OCI-M2 (cell line): ENCODE measurements around the gene BAIAP2.

ENCODE experiments used
- DNase-seq: peaks from one replicate; lab custom pipeline; 2025; ENCODE audit not compliant: unreplicated experiment; lab: John Stamatoyannopoulos, UW

The BAIAP2 gene

DNA sequence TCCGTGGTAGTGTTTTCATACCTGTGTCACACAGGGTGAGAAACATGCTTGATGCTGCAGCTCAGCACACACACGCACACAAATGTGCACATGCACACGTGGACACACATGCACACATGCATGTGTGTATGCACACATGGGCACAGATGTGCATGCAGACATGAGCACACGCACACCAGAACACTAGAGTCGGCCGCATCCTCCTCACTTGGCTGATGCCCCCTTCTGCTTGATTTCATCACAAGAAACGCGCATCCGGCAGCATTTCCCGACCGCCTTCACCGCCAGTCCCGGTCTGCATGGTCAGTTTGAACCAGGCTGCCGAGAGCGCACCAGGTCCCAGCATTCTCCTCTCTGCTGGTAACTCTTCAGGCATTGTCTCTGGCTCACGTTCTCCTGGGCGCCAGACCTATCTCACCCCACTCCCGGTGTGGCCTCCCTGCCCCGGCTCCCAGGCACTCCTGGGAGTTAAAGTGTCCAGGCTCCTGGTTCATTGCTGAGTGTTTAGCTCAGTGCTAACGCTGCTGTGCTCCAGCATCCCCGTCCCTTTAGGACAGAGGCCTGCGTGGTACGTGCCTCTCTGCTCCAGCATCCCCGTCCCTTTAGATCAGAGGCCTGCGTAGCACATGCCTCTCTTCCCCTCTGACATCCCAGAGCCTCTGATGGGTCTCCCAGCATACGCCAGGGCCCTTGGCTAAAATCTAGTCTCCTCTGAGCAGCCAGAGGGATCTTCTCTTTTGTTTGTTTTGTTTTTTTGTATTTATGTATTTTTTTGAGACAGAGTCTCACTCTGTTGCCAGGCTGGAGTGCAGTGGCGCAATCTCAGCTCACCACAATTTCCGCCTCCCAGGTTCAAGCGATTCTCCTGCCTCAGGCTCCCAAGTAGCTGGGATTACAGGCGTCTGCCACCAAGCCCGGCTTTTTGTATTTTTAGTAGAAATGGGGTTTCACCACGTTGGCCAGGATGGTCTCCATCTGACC is 16.0 kb downstream of the BAIAP2 start:
- no peak for DNase-seq

DNA sequence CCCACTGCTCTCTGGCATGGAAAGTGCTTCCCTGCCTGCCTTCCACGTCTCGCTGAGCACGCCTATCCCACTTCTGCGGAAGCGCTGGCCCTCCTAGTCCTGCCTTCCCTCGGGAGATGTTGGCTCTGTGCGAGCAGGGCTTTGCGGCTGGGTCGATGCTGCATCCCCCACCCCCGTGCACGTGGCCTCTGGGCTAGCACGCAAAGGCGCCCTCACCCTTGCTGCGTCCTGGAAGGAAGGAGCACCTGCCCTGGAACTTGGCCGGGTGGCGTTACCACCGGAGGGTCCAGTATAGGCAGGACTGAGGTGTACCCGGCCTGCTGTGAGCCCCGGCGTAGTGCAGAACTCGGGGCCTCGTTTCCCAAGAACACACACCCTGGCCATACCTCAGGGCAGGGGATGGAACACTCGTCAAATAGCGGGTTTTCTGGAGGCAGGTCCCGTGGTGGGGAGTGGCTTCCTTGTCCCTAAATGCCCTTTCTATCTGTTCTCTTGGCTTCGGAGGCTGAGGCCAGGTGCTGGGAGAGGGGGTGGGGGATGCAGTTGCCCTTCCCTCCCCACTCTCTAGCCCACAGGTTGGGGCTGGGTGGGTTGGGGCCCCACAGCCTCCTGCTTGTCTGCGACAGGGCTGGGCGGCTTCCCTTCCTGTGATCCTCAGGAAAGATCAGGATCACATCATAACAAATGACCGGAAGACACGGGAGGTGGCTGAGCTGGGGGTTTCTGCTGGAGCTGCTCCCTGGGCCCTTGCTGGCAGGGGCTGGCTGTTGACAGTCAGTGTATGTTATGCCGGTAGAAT is 17.4 kb downstream of the BAIAP2 start:
- no peak for DNase-seq

GRCh38 chr17:81053041-81053970 is 18.4 kb downstream of the BAIAP2 start:
- no peak for DNase-seq

DNA sequence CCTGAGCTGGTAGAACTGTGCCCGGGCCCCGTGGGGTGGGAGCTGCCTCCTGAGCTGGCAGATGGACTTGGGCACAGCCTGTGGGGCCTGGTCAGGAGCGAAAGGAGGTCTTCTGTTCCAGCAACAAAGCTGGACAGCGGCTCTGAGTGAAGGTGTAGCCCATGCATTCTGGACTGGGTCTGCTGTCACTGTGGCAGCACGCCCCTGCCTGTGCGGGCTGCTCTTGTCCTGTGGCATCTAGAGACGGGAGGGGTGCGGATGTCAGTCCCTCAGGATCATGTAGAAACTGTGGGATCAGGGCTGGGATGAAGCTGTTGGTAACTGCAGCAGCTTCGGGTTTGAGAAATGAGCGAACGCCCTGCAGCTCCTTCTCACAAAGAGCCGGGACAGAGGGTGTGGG is 19.4 kb downstream of the BAIAP2 start:
- no peak for DNase-seq

DNA sequence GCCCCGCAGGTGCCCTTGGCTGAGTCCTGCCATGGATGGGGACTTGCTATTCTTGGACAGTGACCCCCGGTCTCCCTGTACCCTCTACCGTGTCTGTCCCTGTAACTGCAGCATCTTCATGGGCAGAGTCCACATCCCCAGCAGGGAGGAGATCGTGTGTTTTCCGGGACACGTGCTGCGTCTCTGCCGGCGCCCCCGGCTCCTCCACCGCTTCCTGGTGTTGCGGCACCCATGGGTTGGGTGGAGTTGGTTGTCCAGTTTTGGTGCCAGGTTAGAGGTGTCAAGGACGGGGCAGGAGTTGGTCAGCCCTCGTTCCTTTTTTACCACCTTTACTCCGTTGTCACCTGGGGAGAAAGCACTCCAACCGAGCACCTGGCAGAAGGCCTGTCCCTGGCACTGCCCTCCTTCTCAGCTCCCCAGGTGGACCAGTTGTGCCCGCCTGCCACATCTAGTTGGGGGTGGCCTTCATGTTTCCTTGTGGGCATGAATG is 20.0 kb downstream of the BAIAP2 start:
- no peak for DNase-seq

DNA sequence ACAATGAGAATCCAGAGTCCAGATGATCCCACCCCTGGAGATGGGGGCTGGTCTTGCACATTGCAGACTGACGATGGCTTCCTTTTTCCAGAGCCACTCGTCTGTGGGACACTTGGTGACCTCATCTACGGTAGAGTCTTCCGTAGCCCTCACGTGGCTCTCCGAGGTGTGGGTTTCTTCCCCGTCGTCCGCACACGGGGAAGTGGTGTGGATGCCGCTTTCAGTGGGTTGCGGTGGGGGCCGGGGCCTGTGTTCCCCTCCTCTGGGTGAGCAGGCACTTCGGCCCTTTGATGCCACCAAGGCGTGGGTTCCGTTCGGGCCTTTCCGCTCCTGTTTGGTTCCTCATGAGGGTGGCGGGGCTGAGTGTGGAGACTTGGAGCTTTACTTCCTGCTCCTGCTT is 21.4 kb downstream of the BAIAP2 start:
- DNase-seq: no peak

DNA sequence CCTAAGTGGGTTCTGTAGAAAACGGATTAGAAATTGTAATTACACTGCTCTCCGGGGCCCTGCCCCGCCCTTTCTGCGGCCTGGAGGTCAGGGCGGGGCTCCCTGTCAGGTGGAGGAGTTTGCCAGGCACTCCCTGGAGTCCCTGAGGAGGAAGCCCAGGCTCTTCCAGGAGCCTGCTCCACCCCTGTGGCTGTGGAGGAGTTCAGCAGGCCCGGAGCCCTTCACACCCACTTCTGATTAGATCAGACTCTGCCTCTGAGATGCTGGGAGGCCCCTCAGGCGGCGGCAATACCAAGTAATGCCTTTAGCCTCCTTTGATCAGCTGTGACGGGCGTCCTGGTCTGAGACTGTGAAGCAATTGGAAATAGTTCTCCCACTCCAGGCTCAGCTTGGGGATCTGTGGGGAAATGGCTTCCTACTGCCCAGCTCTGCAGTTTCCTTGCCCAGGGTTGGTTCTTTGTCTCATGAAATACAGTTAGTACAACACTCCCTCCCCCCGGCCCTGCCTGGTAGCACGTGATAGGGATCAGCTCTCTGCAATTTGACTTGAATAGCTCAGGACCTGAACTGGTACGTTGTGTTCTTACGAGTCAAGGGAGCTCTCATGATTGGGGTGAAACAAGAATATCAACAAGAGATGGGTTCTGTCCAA is 22.3 kb downstream of the BAIAP2 start:
- no peak for DNase-seq

DNA sequence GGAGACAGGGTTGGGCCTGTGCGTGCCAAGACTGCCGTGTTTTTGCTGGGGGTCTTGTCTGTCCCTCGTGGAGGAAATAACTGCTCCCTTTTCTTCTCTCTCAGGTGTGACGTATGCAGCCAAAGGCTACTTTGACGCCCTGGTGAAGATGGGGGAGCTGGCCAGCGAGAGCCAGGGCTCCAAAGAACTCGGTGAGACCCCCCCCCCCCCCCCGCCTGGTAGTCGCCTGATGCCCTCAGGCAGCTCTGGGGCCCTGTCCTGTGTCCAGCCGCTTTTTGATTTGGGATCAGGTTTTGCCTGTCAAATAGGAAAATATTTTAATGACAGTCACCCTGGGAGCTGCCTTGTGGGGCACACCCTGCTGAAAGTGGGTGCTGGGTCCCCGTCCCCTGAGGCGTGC is 22.8 kb downstream of the BAIAP2 start:
- no peak for DNase-seq

- DNase-seq: no peak
Observed at GRCh38 chr17:81058263-81058871, 23.4 kb downstream of the BAIAP2 start.

DNA sequence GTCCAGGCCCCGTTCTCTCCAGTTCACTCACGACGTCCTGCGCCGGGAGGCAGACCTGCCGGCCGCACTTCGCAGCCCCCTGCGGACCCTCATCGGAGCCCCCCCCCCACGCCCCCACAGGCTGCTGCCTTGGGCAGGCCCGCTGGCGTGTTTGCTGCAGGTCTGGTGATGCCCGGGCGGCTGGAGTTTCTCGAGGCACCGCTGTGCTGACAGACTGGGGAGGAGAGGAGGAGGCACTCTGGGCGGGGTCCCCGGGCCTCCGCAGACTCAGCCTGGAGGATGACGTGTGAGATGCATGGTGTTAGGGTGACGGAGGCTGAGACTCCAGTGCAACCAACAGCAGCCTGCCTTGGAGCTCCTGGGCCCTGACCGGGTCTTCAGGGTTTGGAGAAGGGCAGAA is 24.1 kb downstream of the BAIAP2 start:
- DNase-seq: no peak

- DNase-seq: no peak
Observed at GRCh38 chr17:81060416-81060815, 25.5 kb downstream of the BAIAP2 start.

DNA sequence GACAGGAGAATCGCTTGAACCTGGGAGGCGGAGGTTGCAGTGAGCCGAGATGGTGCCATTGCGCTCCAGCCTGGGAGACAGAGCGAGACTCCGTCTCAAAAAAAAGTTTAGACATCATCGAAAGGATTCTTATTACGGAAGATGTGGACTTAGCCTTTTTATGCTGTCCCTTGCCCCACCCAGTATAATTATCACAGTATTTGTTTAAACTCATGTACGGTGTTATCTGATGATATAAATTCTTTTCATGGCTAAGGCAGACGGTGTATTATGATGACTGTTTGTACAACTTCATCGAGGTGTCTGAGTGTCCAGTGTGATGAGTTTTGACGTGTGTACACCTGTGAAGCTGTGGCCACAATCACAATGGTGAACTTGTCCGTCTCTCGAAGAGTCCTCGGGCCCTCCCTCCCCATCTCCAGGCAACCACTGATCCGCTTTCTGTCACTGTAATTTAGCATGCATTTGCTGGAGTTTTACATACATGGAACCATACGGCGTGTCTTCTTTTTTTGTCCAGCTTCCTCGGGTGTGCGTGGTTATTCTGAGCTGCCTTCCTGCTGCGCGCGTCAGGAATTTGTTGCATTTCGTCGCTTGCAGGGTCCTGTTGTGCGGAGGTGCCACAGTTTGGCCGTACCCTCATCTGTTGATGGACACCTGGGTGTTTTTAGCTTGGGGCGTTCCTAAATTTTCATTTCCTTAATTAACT is 26.2 kb downstream of the BAIAP2 start:
- DNase-seq: no peak

- DNase-seq: no peak
Observed at GRCh38 chr17:81062014-81062780, 27.2 kb downstream of the BAIAP2 start.

GRCh38 chr17:81063106-81064093 is 28.4 kb downstream of the BAIAP2 start:
- no peak for DNase-seq

DNA sequence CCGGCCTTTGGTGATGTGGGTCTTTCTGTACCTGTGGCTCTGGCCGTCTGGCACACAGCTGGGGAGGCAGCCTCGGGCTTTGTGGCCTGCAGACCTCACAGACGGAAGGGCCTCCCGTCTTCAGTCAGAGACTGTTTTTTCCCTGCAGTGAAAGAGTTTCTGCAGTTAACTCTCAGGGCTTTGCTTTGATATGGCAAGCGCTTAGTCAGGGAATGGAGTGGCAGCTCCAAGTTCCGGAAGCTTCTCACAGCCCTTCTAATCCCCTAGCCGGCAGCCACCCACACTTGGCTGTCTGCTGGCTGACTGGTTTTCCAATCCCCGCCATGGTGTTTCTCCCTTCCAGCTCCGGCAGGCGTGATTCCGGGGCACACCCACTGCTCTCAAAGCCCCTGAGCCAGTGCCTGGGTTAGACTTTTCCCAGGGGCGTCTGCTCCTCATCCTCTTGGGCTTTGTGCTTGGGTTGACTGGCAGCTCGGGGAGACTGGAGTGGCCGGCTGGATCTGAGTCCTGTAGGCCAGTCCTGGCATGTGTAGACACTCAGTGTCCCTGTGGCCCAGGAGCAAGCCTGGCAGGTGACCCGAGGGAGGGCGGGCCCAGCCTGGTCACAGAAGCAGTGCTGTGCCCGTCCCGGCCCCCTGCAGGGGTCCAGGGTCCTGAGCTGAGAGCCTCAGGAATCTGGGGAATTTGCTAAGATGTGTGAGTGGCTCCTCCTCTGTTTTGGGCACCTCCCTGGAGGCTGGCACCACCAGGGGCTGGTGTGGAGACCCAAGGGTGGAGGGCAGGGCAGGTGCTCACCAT is 29.9 kb downstream of the BAIAP2 start:
- no peak for DNase-seq

- no peak for DNase-seq
Observed at GRCh38 chr17:81065500-81065899, 30.5 kb downstream of the BAIAP2 start.
